Coronary artery (tissue), 2 donors: ENCODE data around the gene ATG16L2.
"Not testable (repeated sequence)": the region's sequence is repeated elsewhere in the genome, so short reads cannot be mapped to it uniquely, and the experiment has no call there.

Source experiments
- DNase-seq: peaks from one replicate; pipeline ENCODE4 v3.0.0-alpha.2; 2017; ENCODE audit warnings: low spot score
- H3K27ac ChIP-seq, 2 donors: fragments of 200-600 bp; sonication (generic); one replicate each; pipeline ENCODE4 v1.5.1; 2016 to 2019
- H3K4me3 ChIP-seq: fragments of 200-600 bp; sonication (generic); 2 replicates; pipeline ENCODE4 v1.5.1; 2016; ENCODE audit warnings: mild to moderate bottlenecking, moderate library complexity
- TF ChIP-seq, protein P1 (sequence below): fragments of 200-600 bp; sonication (generic); IDR thresholded peaks from one replicate; pipeline ENCODE4 v1.5.1; 2019; ENCODE audit warnings: antibody characterized with exemption

The ATG16L2 gene

DNA sequence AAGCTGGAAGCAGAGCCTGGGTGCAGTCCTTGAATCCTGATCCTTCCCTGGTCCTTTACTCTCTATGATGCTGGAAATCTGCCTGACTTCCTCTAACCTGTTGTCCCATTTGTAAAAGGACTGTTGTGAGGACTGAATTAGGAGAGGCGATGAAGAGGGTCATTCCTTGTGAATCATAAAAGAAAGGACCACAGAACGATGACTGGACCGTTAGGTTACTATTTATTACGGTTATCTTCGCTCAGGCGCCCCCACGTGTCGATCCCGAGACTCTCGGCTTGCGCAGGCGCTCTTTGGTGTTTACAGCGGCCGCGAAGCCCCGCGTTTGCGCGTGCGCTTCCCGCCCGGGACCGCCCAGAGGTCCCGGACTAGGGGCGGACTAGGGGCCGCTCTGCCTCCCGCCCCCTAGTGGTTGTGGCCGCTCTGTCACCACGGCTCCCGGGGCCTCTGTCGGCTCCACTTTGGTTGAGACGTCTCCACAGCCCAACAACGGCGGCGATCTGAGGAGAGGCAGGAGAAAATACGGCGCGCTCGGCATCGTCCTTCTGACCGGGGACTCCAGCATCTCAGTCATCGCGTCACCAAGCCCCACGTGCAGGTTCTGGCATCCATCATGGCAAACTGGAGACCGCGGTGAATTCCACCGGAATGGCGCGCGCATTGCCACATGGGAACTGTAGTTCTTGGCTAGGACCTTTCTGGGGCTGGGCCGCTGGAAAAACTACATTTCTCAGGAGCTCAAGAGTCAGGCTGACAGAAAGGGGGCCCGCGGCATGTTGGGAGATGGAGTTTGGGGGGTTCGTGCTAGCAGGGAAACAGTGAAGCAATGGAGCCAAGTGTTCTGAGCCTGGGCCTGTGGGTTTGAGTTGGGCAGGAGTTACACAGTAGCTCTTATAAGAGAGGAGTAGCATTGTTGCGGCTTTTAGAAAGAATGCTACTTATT, 20.5 kb upstream of the ATG16L2 start, which contains the start of gene STARD10:
TSS of gene STARD10 (minus strand) at position 623 of the 943 bp plus-strand sequence. CDS start 12,866 bp downstream, outside the sequence.
- DNase-seq = peak; percentile 96
- TF ChIP-seq, protein P1, sequence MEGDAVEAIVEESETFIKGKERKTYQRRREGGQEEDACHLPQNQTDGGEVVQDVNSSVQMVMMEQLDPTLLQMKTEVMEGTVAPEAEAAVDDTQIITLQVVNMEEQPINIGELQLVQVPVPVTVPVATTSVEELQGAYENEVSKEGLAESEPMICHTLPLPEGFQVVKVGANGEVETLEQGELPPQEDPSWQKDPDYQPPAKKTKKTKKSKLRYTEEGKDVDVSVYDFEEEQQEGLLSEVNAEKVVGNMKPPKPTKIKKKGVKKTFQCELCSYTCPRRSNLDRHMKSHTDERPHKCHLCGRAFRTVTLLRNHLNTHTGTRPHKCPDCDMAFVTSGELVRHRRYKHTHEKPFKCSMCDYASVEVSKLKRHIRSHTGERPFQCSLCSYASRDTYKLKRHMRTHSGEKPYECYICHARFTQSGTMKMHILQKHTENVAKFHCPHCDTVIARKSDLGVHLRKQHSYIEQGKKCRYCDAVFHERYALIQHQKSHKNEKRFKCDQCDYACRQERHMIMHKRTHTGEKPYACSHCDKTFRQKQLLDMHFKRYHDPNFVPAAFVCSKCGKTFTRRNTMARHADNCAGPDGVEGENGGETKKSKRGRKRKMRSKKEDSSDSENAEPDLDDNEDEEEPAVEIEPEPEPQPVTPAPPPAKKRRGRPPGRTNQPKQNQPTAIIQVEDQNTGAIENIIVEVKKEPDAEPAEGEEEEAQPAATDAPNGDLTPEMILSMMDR = peak; percentile 87
- Histone ChIP-seq H3K4me3 (peak within 1 kb of the TSS; percentile 74), H3K27ac (peak within 1 kb of the TSS; percentile 89 to 93)

DNA sequence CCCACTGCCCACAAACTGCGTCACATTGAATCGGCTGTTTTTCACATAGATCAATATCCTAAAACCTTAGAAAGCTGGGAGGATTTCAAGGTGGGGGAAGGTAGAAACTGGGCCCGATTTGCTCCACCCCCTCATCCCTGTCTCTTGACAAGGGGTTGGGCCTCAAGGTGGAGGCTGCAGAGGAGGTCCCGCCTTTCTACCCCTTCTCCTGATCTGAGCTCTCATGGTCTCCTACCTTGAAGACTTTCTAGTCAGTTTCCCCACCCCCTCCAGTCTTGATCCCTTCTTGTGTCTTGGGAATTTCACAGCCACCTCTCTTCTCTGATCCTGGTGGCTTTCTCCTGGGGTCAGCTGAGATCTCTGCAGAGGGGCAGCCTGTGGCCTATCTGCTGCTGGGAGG, 15.8 kb upstream of the ATG16L2 start:
- DNase-seq = no peak
- Histone ChIP-seq H3K27ac (no peak overlapping the region), H3K4me3 (no peak overlapping the region)
- TF ChIP-seq, protein P1 = no peak

DNA sequence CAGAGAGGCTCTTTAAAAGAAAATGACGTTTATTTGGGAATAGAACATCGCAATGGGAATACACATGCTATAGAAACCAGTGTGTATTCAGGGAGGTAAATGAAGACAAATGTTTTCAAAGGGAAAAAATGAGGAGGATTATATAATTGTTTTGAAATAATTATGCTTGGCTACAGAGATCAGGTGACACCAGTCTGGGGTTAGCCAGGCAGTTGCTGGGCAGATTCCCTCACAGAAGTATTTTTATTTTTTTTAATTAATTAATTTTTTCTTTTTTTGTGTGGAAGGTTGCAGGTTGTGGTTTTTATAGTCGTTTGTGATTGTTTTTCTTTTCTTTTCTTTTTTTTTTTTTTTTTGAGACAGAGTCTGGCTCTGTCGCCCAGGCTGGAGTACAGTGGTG, 14.8 kb upstream of the ATG16L2 start:
- no peak overlapping the region for H3K4me3 ChIP-seq
- H3K27ac ChIP-seq = no peak overlapping the region
- TF ChIP-seq, protein P1 = no peak
- no peak for DNase-seq

DNA sequence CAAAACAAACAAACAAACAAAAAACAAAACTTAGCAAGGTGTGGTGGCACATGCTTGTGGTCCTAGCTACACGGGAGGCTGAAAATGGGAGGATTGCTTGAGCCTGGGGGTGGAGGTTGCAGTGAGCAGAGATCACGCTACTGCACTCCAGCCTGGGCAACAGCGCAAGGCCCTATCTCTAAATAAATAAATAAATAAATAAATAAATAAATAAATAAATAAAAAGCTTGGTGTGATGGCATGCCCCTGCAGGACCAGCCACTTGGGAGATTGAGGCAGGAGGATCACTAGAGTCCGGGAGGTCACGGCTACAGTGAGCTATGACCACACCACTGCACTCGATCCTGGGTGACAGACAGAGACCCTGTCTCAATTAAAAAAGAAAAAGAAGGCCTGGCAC, 11.4 kb upstream of the ATG16L2 start:
- Histone ChIP-seq H3K27ac (no peak overlapping the region), H3K4me3 (no peak overlapping the region)
- DNase-seq = no peak
- TF ChIP-seq, protein P1 = no peak

DNA sequence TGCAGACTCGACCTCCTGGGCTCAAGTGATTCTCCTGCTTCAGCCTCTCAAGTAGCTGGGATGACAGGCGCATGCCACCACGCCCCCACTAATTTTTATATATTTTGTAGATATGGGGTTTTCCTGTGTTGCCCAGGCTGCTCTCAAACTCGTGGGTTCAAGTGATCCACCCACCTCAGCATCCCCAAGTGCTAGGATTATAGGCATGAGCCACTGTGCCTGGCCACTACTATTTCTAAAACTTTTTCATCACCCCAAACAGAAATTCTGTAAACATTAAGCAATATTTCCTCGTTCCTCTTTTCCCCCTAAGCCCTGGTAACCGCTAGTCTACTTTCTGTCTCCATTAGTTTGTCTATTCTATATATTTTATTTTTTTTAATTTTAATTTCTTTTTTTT, 9.0 kb upstream of the ATG16L2 start:
- TF ChIP-seq, protein P1 = no peak
- DNase-seq = no peak
- Histone ChIP-seq H3K27ac (no peak overlapping the region), H3K4me3 (no peak overlapping the region)

DNA sequence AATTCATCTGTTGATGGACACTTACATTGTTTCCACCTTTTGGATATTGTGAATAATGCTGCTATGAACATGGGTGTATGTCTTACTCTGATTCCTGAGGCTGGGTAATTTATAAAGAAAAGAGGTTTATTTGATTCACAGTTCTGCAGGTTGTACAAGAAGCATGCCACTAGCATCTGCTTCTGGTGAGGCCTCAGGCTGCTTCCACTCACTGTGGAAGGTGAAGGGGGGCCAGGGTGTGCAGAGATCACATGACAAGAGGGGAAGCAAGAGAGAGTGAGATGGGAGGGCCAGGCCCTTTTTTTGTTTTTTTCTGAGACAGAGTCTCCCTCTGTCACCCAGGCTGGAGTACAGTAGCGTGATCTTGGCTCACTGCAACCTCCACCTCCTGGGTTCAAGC, 7.8 kb upstream of the ATG16L2 start:
- not testable (repeated sequence) for H3K4me3 ChIP-seq, H3K27ac ChIP-seq, DNase-seq

DNA sequence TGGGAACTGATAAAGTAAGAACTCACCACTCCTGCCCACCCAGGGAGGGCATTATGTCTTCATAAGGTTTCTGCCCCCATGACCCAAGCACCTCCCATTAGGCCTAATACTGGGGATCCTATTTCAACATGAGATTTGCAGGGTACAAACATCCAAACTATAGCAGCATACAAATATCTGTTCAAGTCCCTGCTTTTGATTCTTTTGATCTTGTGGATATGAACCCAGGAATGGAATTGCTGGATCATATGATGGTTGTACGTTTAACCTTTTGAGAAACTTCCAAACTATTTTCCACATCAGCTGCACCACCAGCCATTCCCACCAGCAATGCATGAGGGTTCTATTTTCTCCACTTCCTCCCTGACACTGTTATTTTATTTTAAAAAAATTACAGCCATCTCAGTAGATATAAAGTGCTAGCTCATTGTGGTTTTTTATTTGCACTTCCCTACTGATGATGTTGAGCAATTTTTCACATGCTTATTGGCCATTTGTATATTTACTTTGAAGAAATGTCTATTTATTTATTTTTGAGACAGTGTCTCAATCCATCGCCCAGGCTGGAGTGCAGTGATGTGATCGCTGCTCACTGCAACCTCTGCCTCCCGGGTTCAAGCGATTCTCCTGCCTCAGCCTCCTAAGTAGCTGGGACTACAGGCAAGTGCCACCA, 7.1 kb upstream of the ATG16L2 start:
- TF ChIP-seq, protein P1 = no peak
- peak overlapping the region in 1 of 2 donors; percentile 68 for H3K27ac ChIP-seq
- DNase-seq = no peak

More for the DNA sequence above, 7.1 kb upstream of the ATG16L2 start:
- H3K4me3 ChIP-seq = no peak overlapping the region
